ENCODE measurements around the gene SCFD2. TPM values are rescaled to one million over a fixed set of nuclear protein-coding genes. Genes with fewer than 3 reads are reported as not detected.
"Not testable (repeated sequence)": the region's sequence is repeated elsewhere in the genome, so short reads cannot be mapped to it uniquely, and the experiment has no call there.

SCFD2 gene
- total RNA-seq, 1 donor, result 24.2 TPM

DNA sequence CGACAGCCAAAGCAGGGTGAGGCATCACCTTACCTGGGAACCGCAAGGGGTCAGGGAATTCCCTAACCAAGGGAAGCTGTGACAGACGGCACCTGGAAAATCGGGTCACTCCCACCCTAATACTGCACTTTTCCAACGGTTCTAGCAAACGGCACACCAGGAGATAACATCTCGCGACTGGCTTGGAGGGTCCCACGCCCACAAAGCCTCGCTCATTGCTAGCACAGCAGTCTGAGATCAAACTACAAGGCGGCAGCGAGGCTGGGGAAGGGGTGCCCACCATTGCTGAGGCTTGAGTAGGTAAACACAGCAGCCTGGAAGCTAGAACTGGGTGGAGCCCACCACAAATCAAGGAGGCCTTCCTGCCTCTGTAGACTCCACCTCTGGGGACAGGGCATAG, 25.7 kb downstream of the SCFD2 start:
- H3K36me3 ChIP-seq (ENCODE audit: insufficient read depth, low read length); H3K4me1 ChIP-seq (ENCODE audit: insufficient read depth, low read length); H3K4me3 ChIP-seq (ENCODE audit: insufficient read depth, low read length); H4K20me1 ChIP-seq (ENCODE audit: insufficient read depth, low read length); H2AFZ ChIP-seq (ENCODE audit: low read length); H3K27me3 ChIP-seq (ENCODE audit: insufficient read depth, low read length); H3K27ac ChIP-seq (ENCODE audit: low read depth, low read length); H3K4me2 ChIP-seq (ENCODE audit: insufficient read depth, low read length); H3K9me3 ChIP-seq (ENCODE audit: low read depth, low read length); DNase-seq (ENCODE audit: insufficient read length, low spot score, missing footprints): not testable (repeated sequence)
- peaks cover 49% of the 10 kb centered on the region for H3K79me2 ChIP-seq (ENCODE audit: insufficient read depth, low read length)

DNA sequence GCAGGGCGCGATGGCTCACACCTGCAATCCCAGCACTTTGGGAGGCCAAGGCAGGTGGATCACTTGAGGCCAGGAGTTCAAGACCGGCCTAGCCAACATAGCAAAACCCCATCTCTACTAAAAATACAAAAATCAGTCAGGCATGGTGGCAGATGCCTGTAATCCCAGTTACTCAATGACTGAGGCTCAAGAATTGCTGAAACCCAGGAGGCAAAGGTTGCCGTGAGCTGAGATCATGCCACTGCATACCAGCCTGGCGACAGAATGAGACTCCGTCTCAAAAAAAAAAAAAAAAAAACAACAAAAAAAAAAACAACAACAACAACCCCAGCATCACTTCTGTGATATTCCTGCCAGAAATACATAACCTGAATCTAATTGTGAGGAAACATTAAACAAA, 30.9 kb downstream of the SCFD2 start:
- not testable (repeated sequence) for H3K4me3 ChIP-seq (ENCODE audit: insufficient read depth, low read length); H3K36me3 ChIP-seq (ENCODE audit: insufficient read depth, low read length); H3K4me2 ChIP-seq (ENCODE audit: insufficient read depth, low read length); H3K27ac ChIP-seq (ENCODE audit: low read depth, low read length); H3K27me3 ChIP-seq (ENCODE audit: insufficient read depth, low read length); H4K20me1 ChIP-seq (ENCODE audit: insufficient read depth, low read length); H2AFZ ChIP-seq (ENCODE audit: low read length); DNase-seq (ENCODE audit: insufficient read length, low spot score, missing footprints); H3K9me3 ChIP-seq (ENCODE audit: low read depth, low read length); H3K4me1 ChIP-seq (ENCODE audit: insufficient read depth, low read length)
- H3K79me2 ChIP-seq (ENCODE audit: insufficient read depth, low read length), result peaks cover 22% of the 10 kb centered on the region

DNA sequence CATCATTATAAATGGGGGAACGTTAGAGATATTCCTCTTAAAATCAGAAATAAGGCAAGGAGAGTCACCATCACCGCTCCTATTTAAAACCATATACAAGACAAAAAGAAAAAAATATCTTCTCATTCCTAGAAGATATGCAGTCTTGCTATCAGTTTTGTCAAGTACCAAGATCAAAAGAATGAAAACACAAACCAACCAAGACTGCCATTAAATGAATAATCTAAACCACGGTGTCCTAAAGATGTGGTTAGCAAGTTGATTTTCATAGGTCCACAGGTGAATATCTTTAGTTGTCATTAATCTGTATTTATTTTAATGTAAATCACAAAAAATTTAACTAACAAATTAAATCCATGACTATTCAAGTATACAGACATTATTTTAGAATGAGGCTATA, 39.3 kb downstream of the SCFD2 start:
- Histone ChIP-seq H4K20me1 (ENCODE audit: insufficient read depth, low read length) (no peaks in the 10 kb centered on the region), H3K9me3 (ENCODE audit: low read depth, low read length) (no peaks in the 10 kb centered on the region), H3K27ac (ENCODE audit: low read depth, low read length) (no peak overlapping the region), H3K4me1 (ENCODE audit: insufficient read depth, low read length) (peaks cover 16% of the 10 kb centered on the region), H3K4me2 (ENCODE audit: insufficient read depth, low read length) (no peak overlapping the region), H3K4me3 (ENCODE audit: insufficient read depth, low read length) (no peak overlapping the region), H3K79me2 (ENCODE audit: insufficient read depth, low read length) (peaks cover 48% of the 10 kb centered on the region), H3K36me3 (ENCODE audit: insufficient read depth, low read length) (no peaks in the 10 kb centered on the region), H3K27me3 (ENCODE audit: insufficient read depth, low read length) (no peaks in the 10 kb centered on the region), H2AFZ (ENCODE audit: low read length) (no peak overlapping the region)
- TF ChIP-seq, protein P1, sequence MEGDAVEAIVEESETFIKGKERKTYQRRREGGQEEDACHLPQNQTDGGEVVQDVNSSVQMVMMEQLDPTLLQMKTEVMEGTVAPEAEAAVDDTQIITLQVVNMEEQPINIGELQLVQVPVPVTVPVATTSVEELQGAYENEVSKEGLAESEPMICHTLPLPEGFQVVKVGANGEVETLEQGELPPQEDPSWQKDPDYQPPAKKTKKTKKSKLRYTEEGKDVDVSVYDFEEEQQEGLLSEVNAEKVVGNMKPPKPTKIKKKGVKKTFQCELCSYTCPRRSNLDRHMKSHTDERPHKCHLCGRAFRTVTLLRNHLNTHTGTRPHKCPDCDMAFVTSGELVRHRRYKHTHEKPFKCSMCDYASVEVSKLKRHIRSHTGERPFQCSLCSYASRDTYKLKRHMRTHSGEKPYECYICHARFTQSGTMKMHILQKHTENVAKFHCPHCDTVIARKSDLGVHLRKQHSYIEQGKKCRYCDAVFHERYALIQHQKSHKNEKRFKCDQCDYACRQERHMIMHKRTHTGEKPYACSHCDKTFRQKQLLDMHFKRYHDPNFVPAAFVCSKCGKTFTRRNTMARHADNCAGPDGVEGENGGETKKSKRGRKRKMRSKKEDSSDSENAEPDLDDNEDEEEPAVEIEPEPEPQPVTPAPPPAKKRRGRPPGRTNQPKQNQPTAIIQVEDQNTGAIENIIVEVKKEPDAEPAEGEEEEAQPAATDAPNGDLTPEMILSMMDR (IDR thresholded peaks at IDR 0.05; ENCODE audit: extremely low read depth, low read depth, low read length), result no peak
- DNase-seq (ENCODE audit: insufficient read length, low spot score, missing footprints), result no peak

DNA sequence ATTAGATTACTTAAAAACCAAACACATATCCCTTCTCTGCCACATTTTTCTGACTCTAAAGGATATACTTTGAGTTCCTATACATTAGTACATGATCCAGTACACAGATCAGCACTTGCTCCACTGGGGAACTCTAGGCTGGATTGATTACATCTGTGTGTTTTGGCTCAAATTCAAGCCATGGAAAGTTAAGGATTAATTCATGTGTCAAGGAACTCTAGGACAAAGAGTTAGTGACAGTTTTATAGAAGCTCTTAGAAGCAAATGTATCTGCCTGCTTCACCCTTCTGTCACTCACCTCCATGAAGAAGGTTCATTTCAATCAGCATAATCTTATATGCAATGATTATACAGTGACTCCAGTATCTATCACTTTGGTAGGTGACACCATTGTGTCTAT, 43.2 kb downstream of the SCFD2 start:
- H3K79me2 ChIP-seq (ENCODE audit: insufficient read depth, low read length), result peaks cover 68% of the 10 kb centered on the region
- TF ChIP-seq, protein P1 (IDR thresholded peaks at IDR 0.05; ENCODE audit: extremely low read depth, low read depth, low read length), result no peak
- peaks cover 31% of the 10 kb centered on the region for H3K4me1 ChIP-seq (ENCODE audit: insufficient read depth, low read length)
- H4K20me1 ChIP-seq (ENCODE audit: insufficient read depth, low read length), result no peaks in the 10 kb centered on the region
- H3K4me3 ChIP-seq (ENCODE audit: insufficient read depth, low read length), result no peak overlapping the region
- no peaks in the 10 kb centered on the region for H3K36me3 ChIP-seq (ENCODE audit: insufficient read depth, low read length)
- no peak overlapping the region for H3K4me2 ChIP-seq (ENCODE audit: insufficient read depth, low read length)
- no peak for DNase-seq (ENCODE audit: insufficient read length, low spot score, missing footprints)
- no peak overlapping the region for H2AFZ ChIP-seq (ENCODE audit: low read length)
- H3K27ac ChIP-seq (ENCODE audit: low read depth, low read length), result peak overlapping the region; percentile 93
- H3K9me3 ChIP-seq (ENCODE audit: low read depth, low read length), result no peaks in the 10 kb centered on the region
- no peaks in the 10 kb centered on the region for H3K27me3 ChIP-seq (ENCODE audit: insufficient read depth, low read length)

DNA sequence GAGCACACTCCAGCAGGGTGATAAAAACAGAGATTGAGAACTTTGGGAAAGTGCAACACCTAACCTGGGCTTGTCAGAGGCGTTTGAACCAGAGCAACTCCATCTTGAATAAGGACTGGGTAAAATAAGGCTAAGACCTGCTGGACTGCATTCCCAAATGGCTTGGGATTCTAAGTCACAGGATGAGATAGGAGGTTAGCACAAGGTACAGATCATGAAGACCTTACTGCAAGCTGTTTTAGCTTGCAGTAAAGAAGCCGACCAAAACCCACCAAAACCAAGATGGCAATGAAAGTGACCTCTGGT, 43.9 kb downstream of the SCFD2 start:
- Histone ChIP-seq H3K4me2 (ENCODE audit: insufficient read depth, low read length) (peak overlapping the region; percentile 77), H2AFZ (ENCODE audit: low read length) (peak overlapping the region; percentile 28), H4K20me1 (ENCODE audit: insufficient read depth, low read length) (no peaks in the 10 kb centered on the region), H3K4me1 (ENCODE audit: insufficient read depth, low read length) (peaks cover 31% of the 10 kb centered on the region), H3K27me3 (ENCODE audit: insufficient read depth, low read length) (no peaks in the 10 kb centered on the region), H3K27ac (ENCODE audit: low read depth, low read length) (peak overlapping the region; percentile 93), H3K4me3 (ENCODE audit: insufficient read depth, low read length) (peak overlapping the region; percentile 35), H3K36me3 (ENCODE audit: insufficient read depth, low read length) (no peaks in the 10 kb centered on the region), H3K79me2 (ENCODE audit: insufficient read depth, low read length) (peaks cover 69% of the 10 kb centered on the region), H3K9me3 (ENCODE audit: low read depth, low read length) (no peaks in the 10 kb centered on the region)
- DNase-seq (ENCODE audit: insufficient read length, low spot score, missing footprints), result no peak
- TF ChIP-seq, protein P1 (IDR thresholded peaks at IDR 0.05; ENCODE audit: extremely low read depth, low read depth, low read length), result no peak

Data from osteoblast (primary cell).